Measurements from ENCODE around the gene BTBD9.
"Not testable (repeated sequence)": the region's sequence is repeated elsewhere in the genome, so short reads cannot be mapped to it uniquely, and the experiment has no call there.

BTBD9 gene

GRCh38 chr6:38476888-38477287 is 162.8 kb downstream of the BTBD9 start:
- no peak for DNase-seq

- DNase-seq, result no peak
Measured at GRCh38 chr6:38476141-38476540, 163.6 kb downstream of the BTBD9 start.

GRCh38 chr6:38470548-38470947 is 169.2 kb downstream of the BTBD9 start:
- DNase-seq, result no peak

DNA sequence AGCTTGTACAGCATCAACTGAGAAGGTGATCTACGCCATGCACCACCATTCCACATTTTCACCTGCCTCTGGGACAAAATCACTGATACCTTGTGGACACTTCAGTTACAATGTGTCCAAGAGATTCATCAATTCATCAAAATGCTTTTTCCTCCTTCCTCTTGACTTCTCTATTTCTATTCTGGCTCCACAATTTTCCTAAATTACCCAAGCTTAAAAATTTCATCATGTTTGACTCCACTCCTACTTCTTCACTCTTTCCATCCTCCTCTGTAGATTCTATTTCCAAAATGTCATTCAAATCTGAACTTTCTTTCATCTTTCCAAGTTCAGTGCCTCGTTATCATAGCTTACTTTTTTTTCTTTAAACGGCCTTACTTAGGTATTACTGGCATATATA is 172.2 kb downstream of the BTBD9 start:
- no peak for DNase-seq

GRCh38 chr6:38460186-38460585 is 179.5 kb downstream of the BTBD9 start:
- no peak for DNase-seq

DNA sequence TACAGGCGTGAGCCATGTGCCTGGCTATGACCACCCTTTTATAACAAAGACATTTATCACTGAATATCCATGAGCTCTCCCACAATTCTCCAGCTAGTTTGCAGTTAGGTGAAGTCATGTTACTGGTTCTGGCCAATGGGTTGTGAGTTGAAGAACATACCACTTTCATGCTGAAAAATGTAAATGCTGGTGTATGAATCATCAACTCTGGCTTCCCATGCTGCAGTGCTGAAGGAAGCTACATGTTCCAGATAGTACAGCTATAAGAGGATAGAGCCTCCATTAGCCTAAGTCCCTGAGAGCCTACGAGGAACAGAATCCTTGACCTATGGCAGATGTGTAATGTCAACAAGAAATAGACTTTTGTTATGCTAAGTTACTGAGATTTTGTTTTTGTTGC is 180.4 kb downstream of the BTBD9 start:
- no peak for DNase-seq

DNA sequence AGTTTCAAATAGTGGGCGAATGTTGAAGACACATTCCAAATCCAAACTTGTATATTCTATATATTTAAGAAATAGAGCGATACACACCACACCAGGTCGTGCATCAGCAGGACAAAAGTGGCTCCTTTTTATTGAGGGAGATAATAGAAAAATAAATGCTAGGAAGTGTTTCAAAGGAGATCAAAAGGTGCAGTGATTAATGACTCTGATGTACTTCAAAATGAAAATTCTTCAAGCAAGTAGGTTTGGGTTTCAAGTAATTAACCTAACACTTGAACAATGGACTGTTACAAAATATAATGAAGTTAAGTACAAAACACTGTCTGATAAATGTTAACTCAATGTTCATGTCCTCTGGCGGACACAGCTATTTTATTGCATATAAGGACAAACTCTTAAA is 185.9 kb downstream of the BTBD9 start:
- DNase-seq, result no peak

- no peak for DNase-seq
Measured at GRCh38 chr6:38452816-38453660, 186.7 kb downstream of the BTBD9 start.

DNA sequence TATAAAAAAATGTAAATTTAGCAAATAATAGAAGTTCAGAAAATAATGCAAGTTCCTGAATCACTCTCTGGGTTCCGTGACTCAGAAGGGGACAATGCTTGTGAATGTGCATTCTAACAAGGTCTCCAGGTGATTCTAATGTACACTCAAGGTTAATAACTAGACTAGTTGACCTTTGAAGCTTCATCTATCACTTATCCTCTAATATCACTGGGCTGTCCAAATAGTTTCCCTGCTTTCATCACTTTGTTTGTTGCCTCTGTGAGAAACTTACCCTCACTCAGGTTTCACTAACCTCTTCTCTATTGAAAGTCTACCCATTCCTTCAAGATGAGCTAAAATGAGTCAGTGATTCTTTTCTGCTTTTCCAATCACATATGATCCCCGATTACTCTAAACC is 189.0 kb downstream of the BTBD9 start:
- DNase-seq, result no peak

- no peak for DNase-seq
Measured at GRCh38 chr6:38445925-38446324, 193.8 kb downstream of the BTBD9 start.

DNA sequence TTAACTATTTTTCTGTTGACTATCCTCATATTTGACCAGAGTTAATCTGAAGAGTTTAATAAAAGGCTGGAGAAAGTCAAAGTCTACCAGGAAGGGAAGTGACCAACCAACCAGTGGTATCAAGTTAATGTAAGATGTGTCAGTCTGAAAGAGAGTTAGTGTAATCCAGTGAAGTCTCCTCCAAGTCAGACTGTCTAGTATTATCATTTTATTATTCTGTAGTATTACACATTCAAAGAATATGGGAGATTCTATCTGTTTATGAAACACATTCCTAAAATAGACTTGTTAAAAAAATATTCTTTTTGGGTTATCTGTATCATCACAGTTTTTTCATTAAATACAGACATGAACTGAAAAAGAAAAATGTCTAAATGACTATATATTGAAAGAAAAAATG is 194.4 kb downstream of the BTBD9 start:
- DNase-seq, result no peak

DNA sequence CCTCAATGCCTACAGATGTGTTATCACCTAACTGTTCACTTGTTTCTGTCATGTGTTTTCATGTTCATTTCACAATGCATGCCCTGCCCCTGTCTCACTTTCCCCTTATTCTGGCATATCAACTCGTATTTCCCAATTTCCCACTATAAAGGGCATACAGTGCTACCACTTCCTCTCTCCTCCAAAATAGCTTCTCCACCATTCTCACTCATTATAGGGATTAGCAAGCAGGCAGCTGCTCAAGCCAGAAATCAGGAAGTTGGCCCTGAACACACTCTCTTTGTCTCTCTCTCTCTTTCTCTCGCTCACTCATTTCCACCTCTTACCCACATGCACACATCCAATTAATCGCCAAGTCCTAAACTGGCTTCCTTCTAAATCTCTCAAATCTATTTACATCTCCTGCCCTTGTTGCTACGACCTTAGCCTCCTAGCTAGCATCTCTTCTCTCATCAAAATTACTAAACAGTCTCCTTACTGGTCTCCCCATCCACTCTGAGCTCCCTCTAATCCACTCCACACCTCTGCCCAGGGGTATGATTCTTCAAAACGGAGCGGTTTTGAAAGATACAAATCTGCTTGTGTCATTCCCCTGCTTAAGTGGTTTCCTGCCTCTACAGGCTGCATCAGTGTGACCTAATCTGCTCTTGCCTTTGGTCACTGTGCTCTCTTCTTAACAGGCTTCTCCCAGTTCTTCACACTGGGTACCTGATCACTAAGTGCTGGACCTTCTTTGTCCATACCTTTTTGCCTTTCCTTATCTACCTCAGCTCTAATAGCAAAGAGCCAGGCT is 196.2 kb downstream of the BTBD9 start:
- no peak for DNase-seq

DNA sequence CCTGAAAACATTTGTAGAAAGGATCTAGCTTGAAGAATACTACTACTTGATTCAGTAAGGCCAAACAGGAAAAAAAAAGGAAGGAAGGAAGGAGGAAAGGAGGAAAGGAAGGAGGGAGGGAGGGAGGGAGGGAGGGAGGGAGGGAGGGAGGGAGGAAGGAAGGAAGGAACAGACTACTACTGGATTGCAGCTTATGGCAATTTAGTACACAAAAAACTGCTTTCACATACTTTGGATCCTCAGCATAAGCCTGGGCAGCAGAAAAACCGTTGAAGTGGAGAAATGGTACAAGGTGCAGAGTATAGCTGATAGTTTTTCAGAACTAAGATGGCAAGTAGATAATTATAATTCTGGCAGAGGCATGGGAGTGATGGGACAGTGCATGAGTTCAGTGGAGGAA is 201.6 kb downstream of the BTBD9 start:
- no peak for DNase-seq

DNA sequence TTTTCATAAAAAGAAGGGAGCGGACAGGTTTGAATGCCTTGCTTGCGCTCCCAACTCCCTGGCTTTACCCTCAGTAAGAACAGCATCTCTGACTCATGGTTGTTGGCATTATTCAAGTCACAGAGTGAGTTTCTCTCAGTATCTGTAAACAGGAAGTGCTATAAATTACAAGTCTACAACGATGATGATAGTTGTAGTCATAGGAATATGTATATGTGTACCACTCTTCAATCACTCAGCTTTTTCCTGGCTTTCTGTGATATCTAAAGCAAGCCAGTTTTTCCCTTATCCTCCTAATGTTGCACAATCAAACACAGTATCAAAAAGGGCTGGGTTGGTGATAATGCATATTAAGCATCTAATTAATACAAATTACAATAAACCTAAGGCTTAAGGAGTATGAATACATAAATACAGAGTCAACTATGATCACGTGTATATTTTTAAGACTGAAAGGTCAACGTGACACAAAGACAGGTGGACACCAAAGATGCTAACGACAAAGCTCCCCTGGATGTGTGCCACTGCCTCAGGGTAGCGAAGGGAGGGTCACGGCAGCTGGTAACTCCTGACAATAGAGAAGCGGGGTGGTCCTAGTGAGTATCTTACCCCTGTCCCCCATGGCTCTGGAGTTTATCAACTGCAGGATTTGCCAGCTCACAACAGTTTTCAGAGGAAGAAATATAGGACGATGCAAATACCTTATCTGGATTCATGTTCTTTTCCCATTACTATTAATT is 202.8 kb downstream of the BTBD9 start:
- no peak for DNase-seq

DNA sequence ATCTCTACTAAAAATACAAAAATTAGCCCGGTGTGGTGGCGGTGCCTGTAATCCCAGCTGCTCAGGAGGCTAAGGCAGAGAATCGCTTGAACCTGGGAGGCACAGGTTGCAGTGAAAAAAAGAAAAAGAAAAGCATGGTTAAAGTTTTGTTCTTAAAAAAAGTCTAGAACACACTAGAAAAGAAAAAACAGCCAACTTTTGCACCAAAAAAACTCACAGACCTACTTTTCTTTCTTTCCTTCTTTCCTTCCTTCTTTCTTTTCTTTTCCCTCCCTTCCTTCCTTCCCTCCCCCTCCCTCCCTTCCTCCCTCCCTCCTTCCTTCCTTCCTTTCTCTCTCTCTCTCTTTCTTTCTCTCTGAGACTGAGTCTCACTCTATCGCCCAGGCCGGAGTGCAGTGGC is 204.4 kb downstream of the BTBD9 start:
- DNase-seq, result no peak

- no peak for DNase-seq
Measured at GRCh38 chr6:38434051-38434450, 205.7 kb downstream of the BTBD9 start.

GRCh38 chr6:38432479-38432878 is 207.2 kb downstream of the BTBD9 start:
- no peak for DNase-seq

DNA sequence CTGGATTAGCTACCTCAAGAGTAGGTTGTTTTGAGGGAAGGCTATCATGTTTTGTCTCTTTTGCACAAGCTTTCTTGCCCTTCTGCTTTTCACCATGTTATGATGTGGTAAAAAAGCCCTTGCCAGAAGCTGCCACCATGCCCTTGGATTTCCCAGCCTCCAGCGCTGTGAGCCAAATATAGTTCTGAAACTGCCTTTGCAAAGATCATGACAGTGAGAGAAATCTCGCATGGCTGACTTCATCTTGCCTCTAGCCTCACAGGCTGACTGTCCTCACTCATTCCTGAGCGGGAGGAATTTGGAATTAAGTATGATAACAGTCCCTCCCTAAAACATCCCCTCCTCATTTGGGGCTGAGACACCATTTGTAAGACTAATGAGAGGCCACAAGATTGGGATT is 207.7 kb downstream of the BTBD9 start:
- no peak for DNase-seq

DNA sequence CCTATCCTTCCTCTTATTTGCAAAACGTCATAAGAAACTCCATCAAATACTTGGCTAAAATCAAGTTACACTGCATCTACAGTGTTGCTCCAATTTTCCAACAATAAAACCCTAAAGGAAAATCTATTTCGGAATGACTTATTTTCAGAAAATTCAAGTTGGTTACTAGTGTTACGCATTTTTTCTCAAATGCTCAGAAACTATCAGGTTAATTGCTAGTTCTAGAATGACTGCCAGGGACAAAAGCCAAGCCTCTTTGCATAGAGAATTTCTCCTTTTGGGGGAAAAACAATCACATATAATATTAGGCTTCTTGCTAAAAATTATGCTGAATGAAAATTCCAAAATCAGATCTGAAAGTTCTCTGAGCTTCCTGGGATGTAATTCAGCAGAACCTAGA is 210.2 kb downstream of the BTBD9 start:
- DNase-seq, result no peak

GRCh38 chr6:38427492-38428210 is 212.1 kb downstream of the BTBD9 start:
- no peak for DNase-seq

DNA sequence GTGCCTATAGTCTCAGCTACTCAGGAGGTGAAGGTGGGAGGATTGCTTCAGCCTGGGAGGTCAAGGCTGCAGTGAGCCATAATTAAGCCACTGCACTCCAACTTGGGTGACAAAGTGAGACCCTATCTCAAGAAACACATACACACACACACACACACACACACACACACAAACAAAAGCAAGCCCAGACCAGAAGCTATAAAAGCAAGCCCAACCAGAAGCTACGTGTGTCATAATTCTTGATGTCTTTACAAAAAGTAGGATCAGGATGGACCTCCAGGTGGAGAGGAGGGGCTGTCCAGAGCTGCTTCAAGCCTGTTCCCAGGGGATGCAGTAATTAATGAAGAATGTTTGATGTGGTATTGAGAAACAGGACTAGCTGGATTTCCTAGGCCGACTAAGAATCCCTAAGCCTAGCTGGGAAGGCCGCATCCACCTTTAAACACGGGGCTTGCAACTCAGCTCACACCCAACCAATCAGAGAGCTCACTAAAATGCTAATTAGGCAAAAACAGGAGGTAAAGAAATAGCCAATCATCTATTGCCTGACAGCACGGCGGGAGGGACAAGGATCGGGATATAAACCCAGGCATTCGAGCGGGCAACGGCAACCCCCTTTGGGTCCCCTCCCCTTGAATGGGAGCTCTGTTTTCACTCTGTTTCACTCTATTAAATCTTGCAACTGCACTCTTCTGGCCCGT is 213.8 kb downstream of the BTBD9 start:
- DNase-seq, result not testable (repeated sequence)

GRCh38 chr6:38423746-38424145 is 216.0 kb downstream of the BTBD9 start:
- DNase-seq, result no peak

All from NCI-H510A (cell line).